Cardiac muscle cell (in vitro differentiated cells and primary cell): ENCODE measurements around the gene CCL3. TPM values are rescaled to one million over a fixed set of nuclear protein-coding genes. Genes with fewer than 3 reads are reported as not detected.

Source experiments
- DNase-seq, 2 donors: peaks; one replicate each; pipeline versions ENCODE4 v3.0.0 to v3.0.0-alpha.2; 2010 to 2017; ENCODE audit warnings: low read depth in 1 of 2, low spot score in 1 of 2
- H3K27ac ChIP-seq: fragments of 200-600 bp; sonication (generic); 2 replicates; pipeline ENCODE4 v1.5.1; 2016
- H3K27me3 ChIP-seq: fragments of 200-600 bp; sonication (generic); 2 replicates; pipeline ENCODE4 v1.6.0; 2016; ENCODE audit warnings: control low read depth
- H3K36me3 ChIP-seq: fragments of 200-600 bp; sonication (generic); 2 replicates; pipeline ENCODE4 v1.5.1; 2016; ENCODE audit warnings: control low read depth
- H3K4me1 ChIP-seq: fragments of 200-600 bp; sonication (generic); 2 replicates; pipeline ENCODE4 v1.8.1; 2017; ENCODE audit warnings: low read depth, mild to moderate bottlenecking, mixed run types
- H3K4me3 ChIP-seq: fragments of 200-600 bp; sonication (generic); 2 replicates; pipeline ENCODE4 v1.5.1; 2016; ENCODE audit warnings: mild to moderate bottlenecking
- H3K9me3 ChIP-seq: fragments of 200-600 bp; sonication (generic); 2 replicates; pipeline ENCODE4 v1.5.1; 2017; ENCODE audit warnings: low read depth, mild to moderate bottlenecking, control low read depth
- polyA plus RNA-seq: library from polyadenylated mRNA; unstranded; fragments of >200 nt; fragmentation: Nextera tagmentation; extraction: Ambion mirVana; gene quantifications from 2 replicates; pipeline ENCODE4 v1.2.1, GENCODE V29; 2016
- total RNA-seq: library from RNA; depleted of rRNA; stranded (reverse); fragments of >200 nt; gene quantifications from 2 replicates; pipeline ENCODE4 v1.2.3, GENCODE V29; 2016
- TF ChIP-seq, protein P1 (sequence below): IDR thresholded peaks from 2 replicates; pipeline ENCODE4 v1.5.1; 2012; ENCODE audit warnings: low read depth, mild to moderate bottlenecking, low read length

Gene CCL3
- total and polyA plus RNA-seq, 2 experiments from 2014 or later = not detected

DNA sequence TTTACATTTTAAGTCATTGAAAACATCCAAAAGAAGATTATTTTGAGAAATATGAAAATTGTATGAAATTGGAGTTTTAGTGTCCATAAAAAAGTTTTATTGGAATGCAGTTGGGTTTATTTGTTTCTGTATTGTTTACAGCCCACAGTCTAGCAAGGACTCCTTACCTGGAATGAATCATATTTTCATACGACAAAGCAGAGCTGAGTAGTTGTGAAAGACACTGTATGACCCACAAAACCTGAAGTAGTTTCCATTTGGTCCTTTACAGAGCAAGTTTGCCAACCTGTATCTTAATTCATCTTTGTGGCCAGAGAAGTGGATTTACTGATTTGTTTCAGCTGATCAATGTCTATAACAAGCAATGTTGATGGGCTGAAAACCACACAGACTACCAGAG lies 15.6 kb downstream of the CCL3 start:
- Histone ChIP-seq H3K9me3 (no peaks in the 10 kb centered on the region), H3K27ac (no peak overlapping the region), H3K4me3 (no peak overlapping the region), H3K27me3 (no peaks in the 10 kb centered on the region), H3K4me1 (no peaks in the 10 kb centered on the region), H3K36me3 (no peaks in the 10 kb centered on the region)
- TF ChIP-seq, protein P1, sequence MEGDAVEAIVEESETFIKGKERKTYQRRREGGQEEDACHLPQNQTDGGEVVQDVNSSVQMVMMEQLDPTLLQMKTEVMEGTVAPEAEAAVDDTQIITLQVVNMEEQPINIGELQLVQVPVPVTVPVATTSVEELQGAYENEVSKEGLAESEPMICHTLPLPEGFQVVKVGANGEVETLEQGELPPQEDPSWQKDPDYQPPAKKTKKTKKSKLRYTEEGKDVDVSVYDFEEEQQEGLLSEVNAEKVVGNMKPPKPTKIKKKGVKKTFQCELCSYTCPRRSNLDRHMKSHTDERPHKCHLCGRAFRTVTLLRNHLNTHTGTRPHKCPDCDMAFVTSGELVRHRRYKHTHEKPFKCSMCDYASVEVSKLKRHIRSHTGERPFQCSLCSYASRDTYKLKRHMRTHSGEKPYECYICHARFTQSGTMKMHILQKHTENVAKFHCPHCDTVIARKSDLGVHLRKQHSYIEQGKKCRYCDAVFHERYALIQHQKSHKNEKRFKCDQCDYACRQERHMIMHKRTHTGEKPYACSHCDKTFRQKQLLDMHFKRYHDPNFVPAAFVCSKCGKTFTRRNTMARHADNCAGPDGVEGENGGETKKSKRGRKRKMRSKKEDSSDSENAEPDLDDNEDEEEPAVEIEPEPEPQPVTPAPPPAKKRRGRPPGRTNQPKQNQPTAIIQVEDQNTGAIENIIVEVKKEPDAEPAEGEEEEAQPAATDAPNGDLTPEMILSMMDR = no peak
- DNase-seq = no peak

DNA sequence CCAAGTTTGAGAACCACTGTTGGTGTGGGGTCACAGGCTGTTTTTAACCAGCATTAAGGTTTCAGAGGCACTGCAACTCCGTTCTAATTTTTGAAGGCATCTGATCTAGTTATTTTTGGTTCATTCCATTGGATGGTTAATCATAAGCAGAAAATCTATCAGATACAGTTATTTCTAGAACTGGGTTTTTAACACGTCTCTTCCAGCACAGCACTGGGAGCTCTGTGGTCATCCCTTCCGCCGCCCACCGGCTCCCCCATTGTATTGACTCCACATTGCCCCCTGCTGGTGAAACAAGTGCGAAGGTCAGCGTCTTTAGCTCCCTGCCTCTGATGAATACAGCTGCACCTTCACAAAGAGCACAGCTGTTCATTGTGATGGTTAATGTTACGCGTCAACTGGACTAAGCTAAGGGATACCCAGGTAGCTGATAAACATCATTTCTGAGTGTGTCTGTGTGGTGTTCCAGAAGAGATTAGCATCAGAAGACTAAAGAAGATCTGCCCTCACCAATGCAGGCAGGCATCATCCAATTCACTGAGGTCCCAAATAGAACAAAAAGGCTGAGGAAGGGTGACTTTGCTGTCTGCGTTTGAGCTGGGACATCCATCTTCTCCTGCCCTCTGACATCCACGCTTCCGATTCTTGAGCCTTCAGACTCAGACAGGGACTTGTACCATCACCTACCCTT lies 17.4 kb downstream of the CCL3 start:
- peak; percentile 60 to 63 for DNase-seq
- H3K27me3 ChIP-seq = no peaks in the 10 kb centered on the region
- H3K4me1 ChIP-seq = no peaks in the 10 kb centered on the region
- TF ChIP-seq, protein P1 = peak; percentile 77
- H3K9me3 ChIP-seq = no peaks in the 10 kb centered on the region
- H3K27ac ChIP-seq = no peak overlapping the region
- H3K36me3 ChIP-seq = no peaks in the 10 kb centered on the region
- no peak overlapping the region for H3K4me3 ChIP-seq

GRCh38 chr17:36071751-36072150 lies 18.2 kb downstream of the CCL3 start:
- H3K4me1 ChIP-seq = no peaks in the 10 kb centered on the region
- DNase-seq = no peak
- no peaks in the 10 kb centered on the region for H3K9me3 ChIP-seq
- no peaks in the 10 kb centered on the region for H3K27me3 ChIP-seq
- TF ChIP-seq, protein P1 = no peak
- no peak overlapping the region for H3K27ac ChIP-seq
- H3K36me3 ChIP-seq = no peaks in the 10 kb centered on the region
- no peak overlapping the region for H3K4me3 ChIP-seq

DNA sequence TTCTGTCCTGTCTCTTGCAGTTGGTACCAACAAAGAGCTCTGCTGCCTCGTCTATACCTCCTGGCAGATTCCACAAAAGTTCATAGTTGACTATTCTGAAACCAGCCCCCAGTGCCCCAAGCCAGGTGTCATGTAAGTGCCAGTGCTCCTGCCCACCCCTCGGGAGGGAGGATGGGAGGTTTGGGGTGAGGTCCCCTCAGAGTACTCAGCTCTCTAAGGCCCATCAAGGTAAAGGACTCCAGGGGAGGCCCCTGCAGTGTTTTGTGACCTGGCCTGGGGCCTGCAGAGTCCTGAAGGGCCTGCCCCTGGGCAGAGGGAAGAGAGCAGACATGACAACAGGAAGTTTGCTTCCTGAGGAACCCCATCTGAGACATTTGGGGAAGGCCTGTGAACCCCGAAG lies 19.5 kb downstream of the CCL3 start:
- TF ChIP-seq, protein P1 = no peak
- H3K27ac ChIP-seq = no peak overlapping the region

GRCh38 chr17:36069136-36069535 lies 20.8 kb downstream of the CCL3 start:
- DNase-seq = no peak
- no peaks in the 10 kb centered on the region for H3K27me3 ChIP-seq
- TF ChIP-seq, protein P1 = no peak
- H3K4me1 ChIP-seq = no peaks in the 10 kb centered on the region
- no peak overlapping the region for H3K4me3 ChIP-seq
- no peaks in the 10 kb centered on the region for H3K9me3 ChIP-seq
- H3K27ac ChIP-seq = no peak overlapping the region
- no peaks in the 10 kb centered on the region for H3K36me3 ChIP-seq

More for the DNA sequence above, 19.5 kb downstream of the CCL3 start:
- Histone ChIP-seq H3K9me3 (no peaks in the 10 kb centered on the region), H3K36me3 (no peaks in the 10 kb centered on the region), H3K4me1 (no peaks in the 10 kb centered on the region), H3K27me3 (no peaks in the 10 kb centered on the region), H3K4me3 (no peak overlapping the region)
- DNase-seq = no peak

DNA sequence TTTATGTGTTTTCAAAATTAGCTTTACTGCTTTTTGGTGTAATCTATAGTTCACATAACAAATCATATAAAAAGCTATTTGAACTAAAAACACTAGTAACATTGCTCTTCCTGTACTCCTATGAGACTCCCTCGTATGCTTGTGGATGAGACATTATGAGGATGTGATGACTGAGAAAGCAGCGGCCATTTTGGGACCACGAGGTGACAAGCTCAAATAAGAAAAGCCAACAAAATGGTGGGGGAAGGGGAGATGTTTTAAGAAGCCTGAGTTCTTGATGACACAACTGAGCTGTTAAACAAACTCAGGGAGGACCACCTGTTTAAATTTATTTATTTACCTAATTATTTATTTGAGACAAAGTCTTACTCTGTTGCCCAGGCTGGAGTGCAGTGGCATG lies 21.4 kb downstream of the CCL3 start:
- no peaks in the 10 kb centered on the region for H3K9me3 ChIP-seq
- H3K27ac ChIP-seq = no peak overlapping the region
- no peak for DNase-seq
- TF ChIP-seq, protein P1 = no peak
- no peak overlapping the region for H3K4me3 ChIP-seq
- H3K27me3 ChIP-seq = no peaks in the 10 kb centered on the region
- no peaks in the 10 kb centered on the region for H3K4me1 ChIP-seq
- no peaks in the 10 kb centered on the region for H3K36me3 ChIP-seq
